Measurements from ENCODE around the gene KLHL6.

- no peak for TF ChIP-seq CTCF (IDR thresholded peaks at IDR 0.05)
- no peak for TF ChIP-seq POLR2A (IDR thresholded peaks at IDR 0.05)
- TF ChIP-seq POLR2AphosphoS5 (IDR thresholded peaks at IDR 0.05), result no peak
Measured at GRCh38 chr3:183449791-183450190, 105.7 kb downstream of the KLHL6 start.

Data from suprapubic skin (tissue), 4 donors.